WI38 (cell line): ENCODE data around the gene GLCE.

Experiments
- H3K4me3 ChIP-seq: 2 replicates; pipeline ENCODE4 v1.5.1; 2011; ENCODE audit warnings: low read depth, mild to moderate bottlenecking, control low read depth, low read length
- CTCF ChIP-seq: IDR thresholded peaks from 2 replicates; pipeline ENCODE4 v1.5.1; 2012; ENCODE audit warnings: low read depth, mild to moderate bottlenecking, control low read depth, low read length

The GLCE gene

GRCh38 chr15:69311319-69311721, 150.9 kb downstream of the GLCE start:
- no peak for TF ChIP-seq CTCF
- no peak overlapping the region for H3K4me3 ChIP-seq

- H3K4me3 ChIP-seq, result no peak overlapping the region
These were observed 153.1 kb downstream of the GLCE start for GRCh38 chr15:69313432-69314000.

GRCh38 chr15:69314131-69314530, 153.7 kb downstream of the GLCE start:
- no peak for TF ChIP-seq CTCF
- H3K4me3 ChIP-seq, result no peak overlapping the region

More at GRCh38 chr15:69313432-69314000, 153.1 kb downstream of the GLCE start:
- no peak for TF ChIP-seq CTCF

GRCh38 chr15:69314736-69315135, 154.3 kb downstream of the GLCE start:
- no peak for TF ChIP-seq CTCF

GRCh38 chr15:69315402-69316110, 155.1 kb downstream of the GLCE start:
- TF ChIP-seq CTCF, result no peak
- no peak overlapping the region for H3K4me3 ChIP-seq

More at GRCh38 chr15:69314736-69315135, 154.3 kb downstream of the GLCE start:
- H3K4me3 ChIP-seq, result no peak overlapping the region

DNA sequence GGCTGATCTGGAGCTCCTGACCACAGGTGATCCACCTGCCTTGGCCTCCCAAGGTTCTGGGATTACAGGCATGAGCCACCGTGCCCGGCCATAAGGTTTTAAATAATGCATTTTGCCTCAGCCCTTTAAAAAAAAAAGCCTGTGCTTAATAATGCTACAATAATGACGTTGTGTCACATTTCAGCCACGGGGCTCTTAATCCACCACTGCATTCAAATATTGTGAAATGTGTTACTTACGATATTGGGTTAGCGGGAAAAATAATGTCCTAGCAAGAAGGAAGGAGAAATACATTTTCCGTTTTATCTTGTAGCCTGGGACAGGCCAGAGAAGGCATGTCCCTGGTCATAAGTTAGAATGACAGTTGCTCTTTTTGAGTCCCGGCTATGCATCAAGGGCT, 155.9 kb downstream of the GLCE start:
- TF ChIP-seq CTCF, result no peak
- H3K4me3 ChIP-seq, result no peak overlapping the region

- H3K4me3 ChIP-seq, result no peak overlapping the region
- no peak for TF ChIP-seq CTCF
These were observed 157.0 kb downstream of the GLCE start for GRCh38 chr15:69317392-69317841.
